Measurements from ENCODE around the gene CA10. TPM values are rescaled to one million over a fixed set of nuclear protein-coding genes. Genes with fewer than 3 reads are reported as not detected.

Gene CA10
- total RNA-seq, 4 donors from 2014 or later: not detected

- TF ChIP-seq, protein P1, sequence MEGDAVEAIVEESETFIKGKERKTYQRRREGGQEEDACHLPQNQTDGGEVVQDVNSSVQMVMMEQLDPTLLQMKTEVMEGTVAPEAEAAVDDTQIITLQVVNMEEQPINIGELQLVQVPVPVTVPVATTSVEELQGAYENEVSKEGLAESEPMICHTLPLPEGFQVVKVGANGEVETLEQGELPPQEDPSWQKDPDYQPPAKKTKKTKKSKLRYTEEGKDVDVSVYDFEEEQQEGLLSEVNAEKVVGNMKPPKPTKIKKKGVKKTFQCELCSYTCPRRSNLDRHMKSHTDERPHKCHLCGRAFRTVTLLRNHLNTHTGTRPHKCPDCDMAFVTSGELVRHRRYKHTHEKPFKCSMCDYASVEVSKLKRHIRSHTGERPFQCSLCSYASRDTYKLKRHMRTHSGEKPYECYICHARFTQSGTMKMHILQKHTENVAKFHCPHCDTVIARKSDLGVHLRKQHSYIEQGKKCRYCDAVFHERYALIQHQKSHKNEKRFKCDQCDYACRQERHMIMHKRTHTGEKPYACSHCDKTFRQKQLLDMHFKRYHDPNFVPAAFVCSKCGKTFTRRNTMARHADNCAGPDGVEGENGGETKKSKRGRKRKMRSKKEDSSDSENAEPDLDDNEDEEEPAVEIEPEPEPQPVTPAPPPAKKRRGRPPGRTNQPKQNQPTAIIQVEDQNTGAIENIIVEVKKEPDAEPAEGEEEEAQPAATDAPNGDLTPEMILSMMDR (IDR thresholded peaks at IDR 0.05): no peak
- no peak for ATAC-seq (ENCODE audit: low FRiP score)
- no peak for DNase-seq (ENCODE audit: low spot score)
Measured at GRCh38 chr17:51673070-51673469, 485.4 kb downstream of the CA10 start.

- DNase-seq (ENCODE audit: low spot score) (no peak), ATAC-seq (ENCODE audit: low FRiP score) (no peak)
- TF ChIP-seq, protein P1 (IDR thresholded peaks at IDR 0.05): no peak
Measured at GRCh38 chr17:51672065-51672464, 486.4 kb downstream of the CA10 start.

DNA sequence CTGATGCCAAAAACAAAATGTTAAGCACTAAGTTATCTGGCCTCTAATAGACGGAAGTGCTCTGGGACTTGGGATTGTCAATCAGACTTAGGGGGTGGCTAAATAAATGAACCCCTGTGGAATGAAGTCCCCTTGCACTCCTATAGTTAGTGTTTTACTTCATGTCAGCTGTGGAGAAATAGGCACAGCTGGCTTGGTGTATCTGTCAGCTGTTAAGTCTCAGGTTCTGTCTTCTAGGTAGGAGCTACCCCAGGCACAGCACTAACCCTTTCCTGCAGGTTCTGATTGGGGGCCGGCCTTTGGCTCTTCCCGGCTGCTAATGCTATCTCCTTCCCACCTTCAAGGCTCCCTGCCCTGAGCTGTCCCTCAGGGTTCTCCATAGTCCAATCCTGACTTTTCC, 487.6 kb downstream of the CA10 start:
- no peak for ATAC-seq (ENCODE audit: low FRiP score)

DNA sequence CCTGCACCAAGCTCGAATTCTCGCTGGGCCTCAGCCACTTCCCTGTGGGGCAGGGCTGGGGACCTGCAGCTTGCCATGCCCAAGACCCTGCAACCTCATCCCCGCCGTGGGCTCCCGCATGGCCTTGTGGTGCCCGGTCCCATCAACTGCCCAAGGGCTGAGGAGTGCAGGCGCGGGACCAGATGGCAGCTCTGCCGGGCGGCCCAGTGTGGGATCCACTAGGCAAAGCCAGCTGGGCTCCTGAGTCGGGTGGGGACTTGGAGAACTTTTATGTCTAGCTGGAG, 489.6 kb downstream of the CA10 start:
- DNase-seq (ENCODE audit: low spot score): no peak
- TF ChIP-seq, protein P1 (IDR thresholded peaks at IDR 0.05): no peak
- ATAC-seq (ENCODE audit: low FRiP score): no peak

More for the DNA sequence above, 487.6 kb downstream of the CA10 start:
- TF ChIP-seq, protein P1 (IDR thresholded peaks at IDR 0.05): no peak
- DNase-seq (ENCODE audit: low spot score): no peak

GRCh38 chr17:51668155-51668962, 490.2 kb downstream of the CA10 start:
- TF ChIP-seq, protein P1 (IDR thresholded peaks at IDR 0.05): no peak

GRCh38 chr17:51667706-51668083, 490.8 kb downstream of the CA10 start:
- ATAC-seq (ENCODE audit: low FRiP score) (no peak), DNase-seq (ENCODE audit: low spot score) (no peak)

More at GRCh38 chr17:51668155-51668962, 490.2 kb downstream of the CA10 start:
- DNase-seq (ENCODE audit: low spot score) (no peak), ATAC-seq (ENCODE audit: low FRiP score) (no peak)

More at GRCh38 chr17:51667706-51668083, 490.8 kb downstream of the CA10 start:
- TF ChIP-seq, protein P1 (IDR thresholded peaks at IDR 0.05): no peak
